GM20000 (cell line): Measurements from ENCODE around the gene CTBP1.

Experiments
- DNase-seq: peaks from one replicate; pipeline ENCODE4 v3.0.0; 2012; ENCODE audit warnings: low spot score
- TF ChIP-seq, protein P1 (sequence below): IDR thresholded peaks from 2 replicates; pipeline ENCODE4 v1.5.1; 2012; ENCODE audit warnings: mild to moderate bottlenecking, control low read depth; ENCODE audit errors: extremely low read depth, missing control alignments

The CTBP1 gene

DNA sequence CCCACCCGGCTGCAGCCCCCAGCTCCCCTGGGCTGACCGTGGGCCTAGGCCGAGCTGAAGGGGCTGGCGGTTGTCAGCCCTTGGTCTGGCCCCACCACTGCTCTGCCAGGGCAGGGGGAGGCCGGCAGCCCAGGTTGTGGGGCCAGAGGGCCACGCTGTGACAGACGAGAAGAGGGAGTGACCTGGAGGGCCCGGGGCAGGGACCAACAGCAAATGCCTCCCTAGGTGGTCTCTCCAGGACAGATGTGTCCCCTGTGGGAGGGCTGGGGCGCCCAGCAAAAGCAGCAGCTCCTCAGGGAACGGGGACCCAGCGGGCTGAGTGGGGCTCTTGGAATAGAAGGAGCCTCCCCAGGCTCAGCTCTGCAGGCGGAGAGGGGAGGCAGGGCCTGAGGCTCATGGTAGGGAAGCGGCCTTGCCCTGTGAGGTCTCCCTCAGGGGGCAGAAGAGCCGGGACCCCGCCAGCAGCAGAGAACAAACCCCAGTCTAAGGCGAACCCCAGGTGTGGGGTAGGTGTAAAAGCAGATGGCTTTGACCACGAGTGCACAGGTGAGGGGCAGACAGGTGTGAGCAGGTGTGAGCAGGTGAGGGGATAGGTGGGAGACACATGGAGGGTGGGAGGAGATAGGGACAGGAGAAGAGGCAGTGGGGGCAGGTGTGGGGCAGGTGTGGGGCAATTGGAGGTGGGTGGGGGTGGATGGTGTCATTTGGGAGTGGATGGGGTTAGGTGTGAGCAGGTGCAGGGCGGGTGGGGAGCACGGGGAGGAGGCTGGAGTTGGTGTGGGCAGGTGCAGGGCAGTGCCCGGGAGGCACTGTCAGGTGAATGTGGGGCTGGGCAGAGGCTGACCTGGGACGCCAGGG, 42.4 kb downstream of the CTBP1 start:
- TF ChIP-seq, protein P1, sequence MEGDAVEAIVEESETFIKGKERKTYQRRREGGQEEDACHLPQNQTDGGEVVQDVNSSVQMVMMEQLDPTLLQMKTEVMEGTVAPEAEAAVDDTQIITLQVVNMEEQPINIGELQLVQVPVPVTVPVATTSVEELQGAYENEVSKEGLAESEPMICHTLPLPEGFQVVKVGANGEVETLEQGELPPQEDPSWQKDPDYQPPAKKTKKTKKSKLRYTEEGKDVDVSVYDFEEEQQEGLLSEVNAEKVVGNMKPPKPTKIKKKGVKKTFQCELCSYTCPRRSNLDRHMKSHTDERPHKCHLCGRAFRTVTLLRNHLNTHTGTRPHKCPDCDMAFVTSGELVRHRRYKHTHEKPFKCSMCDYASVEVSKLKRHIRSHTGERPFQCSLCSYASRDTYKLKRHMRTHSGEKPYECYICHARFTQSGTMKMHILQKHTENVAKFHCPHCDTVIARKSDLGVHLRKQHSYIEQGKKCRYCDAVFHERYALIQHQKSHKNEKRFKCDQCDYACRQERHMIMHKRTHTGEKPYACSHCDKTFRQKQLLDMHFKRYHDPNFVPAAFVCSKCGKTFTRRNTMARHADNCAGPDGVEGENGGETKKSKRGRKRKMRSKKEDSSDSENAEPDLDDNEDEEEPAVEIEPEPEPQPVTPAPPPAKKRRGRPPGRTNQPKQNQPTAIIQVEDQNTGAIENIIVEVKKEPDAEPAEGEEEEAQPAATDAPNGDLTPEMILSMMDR, result no peak
- DNase-seq, result no peak

DNA sequence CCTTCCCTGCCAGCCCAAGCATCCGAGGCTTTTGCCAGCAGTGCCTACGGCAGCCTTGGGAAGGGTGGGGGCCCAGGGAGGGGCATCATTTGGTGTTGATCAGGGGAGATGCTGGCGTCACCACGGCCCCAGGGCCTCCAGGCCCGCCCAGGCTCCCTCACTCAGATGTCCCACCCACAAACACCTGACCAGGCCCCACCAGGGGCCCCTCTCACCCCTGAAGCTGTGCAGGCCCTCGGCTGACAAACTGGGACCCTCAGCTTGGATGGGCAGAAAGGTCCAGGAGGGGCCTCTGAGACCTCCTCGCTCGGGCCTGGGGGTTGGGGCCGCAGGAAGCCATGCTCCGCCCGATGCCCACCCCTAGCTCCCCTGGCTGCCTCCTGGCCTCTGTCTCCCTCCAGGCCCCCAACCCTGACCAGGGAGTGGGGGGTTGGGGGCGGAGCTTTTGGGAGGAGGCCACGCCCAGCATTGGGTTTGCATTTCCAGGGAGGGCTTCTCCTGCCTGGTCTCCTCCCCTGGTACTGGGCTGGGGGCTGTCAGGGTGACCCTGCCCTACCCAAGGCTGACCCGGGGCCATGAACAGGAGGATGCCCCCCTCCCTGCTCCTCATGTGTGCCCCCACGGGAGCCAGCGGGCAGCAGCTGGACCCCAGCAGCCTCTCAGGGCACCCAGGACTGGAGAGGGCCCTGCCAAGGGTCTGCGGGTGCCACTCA, 43.2 kb downstream of the CTBP1 start:
- no peak for DNase-seq
- TF ChIP-seq, protein P1, result no peak

DNA sequence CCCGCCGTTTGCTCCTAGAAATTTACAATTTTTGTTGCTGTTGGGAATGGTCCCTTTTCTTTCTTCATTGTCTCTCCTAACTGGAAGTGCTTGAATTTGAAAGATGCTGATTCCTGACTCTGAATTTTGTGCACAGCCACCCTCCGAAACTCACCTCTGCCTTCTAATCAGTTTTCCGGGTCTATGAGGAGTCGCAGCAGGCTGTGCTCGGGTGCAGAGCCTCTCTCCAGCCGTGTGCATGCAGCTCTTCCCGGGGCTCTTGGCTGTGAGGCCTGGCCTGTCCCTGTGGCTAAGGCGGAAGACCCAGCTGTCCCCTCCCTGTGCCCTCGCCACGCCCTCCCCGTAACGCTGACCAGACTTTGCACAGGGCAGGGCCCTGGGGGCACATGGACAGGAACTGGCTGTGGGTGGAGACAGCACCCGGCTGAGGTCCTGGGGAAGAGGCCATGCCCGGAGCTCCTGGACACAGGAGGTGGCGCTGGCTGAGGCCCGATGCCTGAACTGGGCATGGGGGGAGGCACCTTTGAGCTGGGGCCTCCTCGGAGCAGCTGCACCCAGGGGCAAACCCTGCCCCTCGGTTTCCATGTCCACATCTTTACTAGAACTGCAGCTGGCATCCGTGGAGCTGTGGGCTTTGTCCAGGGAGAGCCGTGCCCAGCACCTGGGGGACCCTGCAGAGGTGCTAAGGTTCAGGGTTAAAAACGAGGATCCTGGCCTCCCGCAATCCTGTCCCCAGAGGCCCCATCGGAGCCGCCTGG, 43.9 kb downstream of the CTBP1 start:
- TF ChIP-seq, protein P1, result no peak
- DNase-seq, result no peak

DNA sequence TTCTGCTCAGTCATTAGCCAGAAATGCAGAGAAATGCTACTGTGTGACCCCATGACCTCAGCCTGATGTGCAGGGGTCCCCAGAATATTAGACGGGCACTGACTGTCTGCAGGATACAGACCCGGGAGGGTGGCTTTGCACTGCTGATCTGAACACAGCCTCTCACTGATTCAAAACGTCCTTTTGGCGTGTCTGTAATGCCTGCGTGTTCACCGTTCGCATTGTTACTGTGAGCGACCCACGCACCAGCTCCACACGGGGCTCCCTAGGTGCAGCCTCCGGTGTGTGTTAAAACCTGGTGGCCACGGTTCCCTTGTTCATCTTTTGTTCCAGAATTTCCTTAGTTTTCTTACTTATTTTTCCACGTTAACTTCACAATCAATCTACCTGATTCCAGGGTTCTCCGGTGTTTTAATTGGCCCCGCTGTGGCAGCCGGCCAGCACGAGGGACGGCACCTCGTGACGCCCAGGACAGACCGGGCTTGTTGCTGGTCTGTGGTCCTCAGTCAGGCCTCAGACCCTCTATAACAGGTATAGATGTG, 44.6 kb downstream of the CTBP1 start:
- TF ChIP-seq, protein P1, result no peak
- DNase-seq, result no peak

DNA sequence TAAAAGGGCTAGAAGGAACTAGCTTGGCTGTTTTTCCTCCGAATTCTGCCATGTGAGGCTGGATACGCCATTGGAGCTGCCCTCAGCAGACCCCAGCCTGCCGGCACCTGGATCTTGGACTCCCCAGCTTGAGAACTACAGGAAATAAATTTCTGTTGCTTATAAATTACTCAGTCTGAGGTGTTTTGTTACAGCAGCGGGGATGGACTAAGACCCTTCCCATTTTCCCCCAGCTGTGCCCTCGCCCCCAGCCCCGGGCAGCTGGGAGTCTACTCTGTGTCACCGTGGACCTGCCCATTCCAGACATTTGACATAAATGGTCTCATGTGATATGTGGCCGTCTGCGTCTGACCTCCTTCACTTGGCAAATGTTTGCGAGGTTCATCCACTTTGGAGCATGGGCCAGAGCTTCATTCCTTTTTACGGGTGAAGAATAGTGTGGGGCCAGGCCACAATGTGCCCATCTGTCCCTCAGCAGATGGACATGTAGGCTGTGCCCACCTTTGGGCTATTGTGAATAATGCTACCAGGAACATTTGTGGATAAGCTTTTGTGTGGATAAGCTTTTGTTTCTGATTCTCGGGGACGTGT, 45.8 kb downstream of the CTBP1 start:
- TF ChIP-seq, protein P1, result no peak
- DNase-seq, result no peak

DNA sequence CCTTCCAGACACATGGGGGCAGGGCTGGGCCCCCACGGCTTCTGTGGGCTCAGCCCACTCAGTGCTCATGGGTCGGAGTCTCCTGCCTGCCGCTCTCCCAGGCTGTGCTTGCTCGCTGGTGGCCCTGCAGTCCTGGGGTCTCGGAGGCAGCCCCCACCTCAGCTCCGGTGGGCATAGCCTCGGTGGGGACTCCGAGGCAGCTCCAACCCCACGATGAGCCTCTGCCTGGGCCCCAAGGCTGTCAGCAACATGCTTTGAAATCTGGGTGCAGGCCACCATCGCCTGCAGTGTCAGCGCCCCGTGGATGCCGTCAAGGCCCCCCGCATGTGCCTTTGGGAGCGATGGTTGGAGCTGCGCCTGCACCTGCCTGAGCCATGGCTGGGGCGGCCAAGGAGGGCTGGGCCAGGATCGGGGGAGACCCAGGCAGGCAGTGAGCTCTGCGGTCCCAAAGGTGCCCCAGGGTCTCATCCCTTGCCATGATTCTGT, 46.4 kb downstream of the CTBP1 start:
- TF ChIP-seq, protein P1, result no peak
- DNase-seq, result no peak
